Measurements from ENCODE around the gene FOXP1.

DNA sequence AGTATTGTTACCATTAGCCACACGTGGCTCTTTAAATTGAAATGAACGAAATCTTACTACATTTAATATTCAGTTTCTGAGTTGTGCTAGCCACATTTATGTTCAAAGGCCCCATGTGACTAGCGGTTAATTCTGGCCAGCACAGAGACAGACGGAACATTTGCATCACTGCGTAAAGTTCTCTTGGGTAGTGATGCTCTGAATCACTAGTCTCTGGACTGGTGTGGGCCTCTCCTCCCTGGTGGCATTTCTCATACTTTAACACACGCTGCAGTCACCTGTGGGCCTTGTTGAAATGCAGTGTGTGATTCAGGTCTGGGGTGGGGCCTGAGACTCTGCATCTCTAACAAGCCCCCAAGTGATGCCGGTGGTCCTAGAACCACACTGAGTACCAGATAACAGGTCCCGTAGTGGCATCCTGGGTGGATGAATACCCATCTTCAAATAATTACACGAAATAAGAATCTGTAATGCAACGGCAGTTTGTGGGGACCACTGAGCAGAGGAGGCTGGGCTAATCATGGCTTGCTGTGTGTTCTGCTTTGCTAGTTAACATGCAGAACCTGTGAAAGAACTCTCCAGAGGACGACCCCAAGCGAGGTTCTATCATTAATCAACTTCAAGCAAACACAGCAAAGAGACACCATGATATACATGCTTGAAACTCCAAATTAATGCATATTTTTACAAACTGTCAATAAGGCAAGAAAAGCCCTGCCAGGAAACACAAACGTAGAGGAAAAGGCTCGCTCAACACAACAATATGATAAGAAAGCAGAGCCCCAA is 623.8 kb downstream of the FOXP1 start:
- no peak for TF ChIP-seq CTCF (conservative IDR thresholded peaks at IDR 0.05 in 1 of 2, IDR thresholded peaks at IDR 0.05 in 1 of 2; ENCODE audit: extremely low read depth in 1 of 2, insufficient read depth in 1 of 2, low read depth in 1 of 2, low read length in 2 of 2)
- no peak for TF ChIP-seq EZH2 (IDR thresholded peaks at IDR 0.05; ENCODE audit: borderline replicate concordance, low read length)

All from mammary epithelial cell (primary cell).